CD8-positive, alpha-beta memory T cell (primary cell): ENCODE measurements around the gene SGK2. TPM values are rescaled to one million over a fixed set of nuclear protein-coding genes. Genes with fewer than 3 reads are reported as not detected.

Experiments used
- CTCF ChIA-PET: fragments of 350-600 bp; sonication (Branson Sonifier 250); formaldehyde crosslinking; loops from one replicate; lab custom pipeline; 2021; ENCODE audit warnings: antibody characterized with exemption; lab: Charles Lee
- POLR2A ChIA-PET: fragments of 350-600 bp; sonication (Branson Sonifier 250); formaldehyde crosslinking; loops from one replicate; lab custom pipeline; 2021; ENCODE audit warnings: antibody characterized with exemption; lab: Charles Lee
- DNase-seq, 5 donors: peaks; one replicate each; pipeline versions ENCODE4 v3.0.0 to v3.0.0-alpha.2; 2020 to 2022; ENCODE audit warnings: mixed read lengths in 1 of 5
- H3K27ac ChIP-seq: one replicate; pipeline ENCODE4 v1.7.0; 2013; ENCODE audit warnings: low read depth, mild to moderate bottlenecking, low read length, moderate library complexity
- H3K27me3 ChIP-seq: 2 replicates; pipeline ENCODE4 v1.7.0; 2013; ENCODE audit warnings: low read length, mild to moderate bottlenecking; ENCODE audit not compliant: insufficient read depth, poor library complexity, severe bottlenecking
- H3K36me3 ChIP-seq: 2 replicates; pipeline ENCODE4 v1.7.0; 2013; ENCODE audit warnings: mild to moderate bottlenecking, low read length, moderate library complexity; ENCODE audit not compliant: insufficient read depth
- H3K4me1 ChIP-seq: 2 replicates; pipeline ENCODE4 v1.7.0; 2013; ENCODE audit warnings: mild to moderate bottlenecking, low read length, moderate library complexity; ENCODE audit not compliant: insufficient read depth
- H3K4me3 ChIP-seq: 2 replicates; pipeline ENCODE4 v1.7.0; 2013; ENCODE audit warnings: mild to moderate bottlenecking, low read length
- H3K9me3 ChIP-seq: 2 replicates; pipeline ENCODE4 v1.7.0; 2013; ENCODE audit warnings: mild to moderate bottlenecking, low read length
- H3K27ac Mint-ChIP-seq, 8 donors: one replicate each; pipeline ENCODE4 v1.8.0; 2020 to 2021; ENCODE audit warnings: mixed read lengths in 8 of 8, mild to moderate bottlenecking in 6 of 8, inconsistent platforms in 3 of 8, moderate library complexity in 3 of 8
- H3K27me3 Mint-ChIP-seq, 2 donors: one replicate each; pipeline ENCODE4 v1.8.0; 2020 to 2021; ENCODE audit warnings: mixed read lengths in 2 of 2, mild to moderate bottlenecking in 1 of 2, moderate library complexity in 1 of 2
- H3K36me3 Mint-ChIP-seq, 3 donors: one replicate each; pipeline ENCODE4 v1.8.0; 2020 to 2021; ENCODE audit warnings: mixed read lengths in 3 of 3, inconsistent platforms in 1 of 3, mild to moderate bottlenecking in 1 of 3
- H3K4me1 Mint-ChIP-seq, 3 donors: one replicate each; pipeline ENCODE4 v1.8.0; 2020 to 2021; ENCODE audit warnings: mixed read lengths in 3 of 3, inconsistent platforms in 1 of 3, mild to moderate bottlenecking in 1 of 3
- H3K4me3 Mint-ChIP-seq, 7 donors: one replicate each; pipeline ENCODE4 v1.8.0; 2020 to 2021; ENCODE audit warnings: mixed read lengths in 7 of 7, mild to moderate bottlenecking in 6 of 7, moderate library complexity in 4 of 7, inconsistent platforms in 2 of 7
- H3K9me3 Mint-ChIP-seq, 5 donors: one replicate each; pipeline ENCODE4 v1.8.0; 2020 to 2022; ENCODE audit warnings: mixed read lengths in 5 of 5, mild to moderate bottlenecking in 3 of 5, moderate library complexity in 2 of 5, inconsistent platforms in 1 of 5
- polyA plus RNA-seq: library from polyadenylated mRNA; unstranded; fragments of 300-500 nt; fragmentation: Illumina TruSeq; gene quantifications from one replicate; pipeline ENCODE4 v1.2.3, GENCODE V29; 2021
- total RNA-seq, 2 experiments: library from RNA; stranded (reverse); gene quantifications; one replicate each; pipeline ENCODE4 v1.2.3, GENCODE V29; 2021

Gene SGK2
- total and polyA plus RNA-seq, 3 experiments from 2014 or later = 0.11 to 0.24 TPM; not detected in 1

GRCh38 chr20:43532416-43533055, 26.3 kb upstream of the SGK2 start:
- Histone ChIP-seq H3K9me3 (no peaks in the 10 kb centered on the region), H3K36me3 (no peaks in the 10 kb centered on the region), H3K27ac (no peak overlapping the region), H3K4me1 (no peaks in the 10 kb centered on the region), H3K27me3 (no peaks in the 10 kb centered on the region), H3K4me3 (no peak overlapping the region)
- CTCF ChIA-PET = no interaction called here
- Mint-ChIP-seq H3K36me3 (peaks cover 0 to 24% (median 0%) of the 10 kb centered on the region in 3 donors), H3K27ac (peak overlapping the region in 1 of 8 donors; percentile 83), H3K9me3 (peaks cover 0 to 1% (median 0%) of the 10 kb centered on the region in 5 donors), H3K4me1 (no peaks in the 10 kb centered on the region), H3K27me3 (peaks cover 3 to 5% of the 10 kb centered on the region in 2 donors), H3K4me3 (no peak overlapping the region)
- POLR2A ChIA-PET = no interaction called here
- DNase-seq = no peak

- Histone ChIP-seq H3K36me3 (no peaks in the 10 kb centered on the region), H3K4me3 (no peak overlapping the region), H3K27ac (no peak overlapping the region), H3K9me3 (no peaks in the 10 kb centered on the region), H3K27me3 (no peaks in the 10 kb centered on the region), H3K4me1 (no peaks in the 10 kb centered on the region)
- no peak for DNase-seq
- Mint-ChIP-seq H3K36me3 (peaks cover 0 to 24% (median 0%) of the 10 kb centered on the region in 3 donors), H3K4me3 (no peak overlapping the region), H3K27ac (no peak overlapping the region), H3K27me3 (peaks cover 3 to 5% of the 10 kb centered on the region in 2 donors), H3K4me1 (no peaks in the 10 kb centered on the region), H3K9me3 (peaks cover 0 to 1% (median 0%) of the 10 kb centered on the region in 5 donors)
- CTCF ChIA-PET = no interaction called here
- POLR2A ChIA-PET = no interaction called here
These were observed 25.8 kb upstream of the SGK2 start for GRCh38 chr20:43533060-43533459.

GRCh38 chr20:43534016-43534415, 24.8 kb upstream of the SGK2 start:
- Mint-ChIP-seq H3K4me3 (no peak overlapping the region), H3K36me3 (peaks cover 0 to 26% (median 0%) of the 10 kb centered on the region in 3 donors)
- CTCF ChIA-PET = no interaction called here

GRCh38 chr20:43534791-43535350, 24.0 kb upstream of the SGK2 start:
- Histone ChIP-seq H3K9me3 (no peaks in the 10 kb centered on the region), H3K36me3 (no peaks in the 10 kb centered on the region), H3K4me3 (no peak overlapping the region), H3K27me3 (no peaks in the 10 kb centered on the region), H3K27ac (no peak overlapping the region), H3K4me1 (no peaks in the 10 kb centered on the region)
- no peak overlapping the region for H3K27ac Mint-ChIP-seq
- peaks cover 0 to 3% of the 10 kb centered on the region in 2 donors for H3K27me3 Mint-ChIP-seq
- H3K4me3 Mint-ChIP-seq = no peak overlapping the region
- no peak for DNase-seq
- H3K36me3 Mint-ChIP-seq = peaks cover 0 to 27% (median 0%) of the 10 kb centered on the region in 3 donors
- no peaks in the 10 kb centered on the region for H3K9me3 Mint-ChIP-seq
- POLR2A ChIA-PET = no interaction called here
- CTCF ChIA-PET = no interaction called here
- no peaks in the 10 kb centered on the region for H3K4me1 Mint-ChIP-seq

More at GRCh38 chr20:43534016-43534415, 24.8 kb upstream of the SGK2 start:
- Histone ChIP-seq H3K36me3 (no peaks in the 10 kb centered on the region), H3K9me3 (no peaks in the 10 kb centered on the region), H3K27me3 (no peaks in the 10 kb centered on the region), H3K27ac (no peak overlapping the region), H3K4me3 (no peak overlapping the region), H3K4me1 (no peaks in the 10 kb centered on the region)
- no peak for DNase-seq
- Mint-ChIP-seq H3K27ac (peak overlapping the region in 1 of 8 donors; percentile 39), H3K4me1 (no peaks in the 10 kb centered on the region), H3K9me3 (no peaks in the 10 kb centered on the region), H3K27me3 (peaks cover 0 to 5% of the 10 kb centered on the region in 2 donors)
- POLR2A ChIA-PET = no interaction called here

GRCh38 chr20:43535370-43536004, 23.3 kb upstream of the SGK2 start:
- CTCF ChIA-PET = interaction anchor here (1.6 kb wide), 1 partner anchor 11 kb away, joined by 5 read pairs; no protein-coding TSS in a partner anchor
- H3K4me1 Mint-ChIP-seq = no peaks in the 10 kb centered on the region
- Histone ChIP-seq H3K4me1 (no peaks in the 10 kb centered on the region), H3K27ac (no peak overlapping the region), H3K36me3 (no peaks in the 10 kb centered on the region), H3K4me3 (no peak overlapping the region), H3K9me3 (no peaks in the 10 kb centered on the region), H3K27me3 (no peaks in the 10 kb centered on the region)
- peaks cover 0 to 27% (median 0%) of the 10 kb centered on the region in 3 donors for H3K36me3 Mint-ChIP-seq
- POLR2A ChIA-PET = no interaction called here
- no peaks in the 10 kb centered on the region for H3K9me3 Mint-ChIP-seq
- DNase-seq = no peak
- H3K4me3 Mint-ChIP-seq = no peak overlapping the region
- H3K27ac Mint-ChIP-seq = no peak overlapping the region
- peaks cover 0 to 3% of the 10 kb centered on the region in 2 donors for H3K27me3 Mint-ChIP-seq

GRCh38 chr20:43536041-43536816, 22.6 kb upstream of the SGK2 start:
- no peak overlapping the region for H3K4me3 ChIP-seq
- no peak overlapping the region for H3K27ac ChIP-seq
- no peaks in the 10 kb centered on the region for H3K4me1 ChIP-seq
- no peaks in the 10 kb centered on the region for H3K27me3 ChIP-seq
- Mint-ChIP-seq H3K27me3 (peaks cover 0 to 1% of the 10 kb centered on the region in 2 donors), H3K4me1 (no peaks in the 10 kb centered on the region), H3K27ac (no peak overlapping the region), H3K4me3 (no peak overlapping the region), H3K36me3 (peaks cover 0 to 25% (median 0%) of the 10 kb centered on the region in 3 donors), H3K9me3 (no peaks in the 10 kb centered on the region)
- DNase-seq = no peak
- ChIA-PET POLR2A (no interaction called here), CTCF (interaction anchor here (1.6 kb wide), 1 partner anchor 10 kb away, joined by 5 read pairs; no protein-coding TSS in a partner anchor)
- H3K36me3 ChIP-seq = no peaks in the 10 kb centered on the region
- H3K9me3 ChIP-seq = no peaks in the 10 kb centered on the region

GRCh38 chr20:43536817-43537440, 21.9 kb upstream of the SGK2 start:
- no peaks in the 10 kb centered on the region for H3K9me3 ChIP-seq
- Mint-ChIP-seq H3K4me1 (no peaks in the 10 kb centered on the region), H3K27me3 (peaks cover 0 to 1% of the 10 kb centered on the region in 2 donors), H3K9me3 (no peaks in the 10 kb centered on the region), H3K27ac (no peak overlapping the region), H3K36me3 (peaks cover 0 to 25% (median 0%) of the 10 kb centered on the region in 3 donors), H3K4me3 (no peak overlapping the region)
- ChIA-PET CTCF (interaction anchor here (1.6 kb wide), 1 partner anchor 9 kb away, joined by 5 read pairs; no protein-coding TSS in a partner anchor), POLR2A (no interaction called here)
- no peaks in the 10 kb centered on the region for H3K4me1 ChIP-seq
- no peak for DNase-seq
- no peaks in the 10 kb centered on the region for H3K27me3 ChIP-seq
- no peak overlapping the region for H3K4me3 ChIP-seq
- no peak overlapping the region for H3K27ac ChIP-seq
- H3K36me3 ChIP-seq = no peaks in the 10 kb centered on the region
